ENCODE results near the gene GPR32. TPM values are rescaled to one million over a fixed set of nuclear protein-coding genes. Genes with fewer than 3 reads are reported as not detected.

GPR32 gene
- total and polyA plus RNA-seq, 2 of the 8 experiments (the other 6 are each of a cell fraction or from before 2014, with no cell fraction given), result not detected

GRCh38 chr19:50785329-50785728, 15.1 kb downstream of the GPR32 start:
- Histone ChIP-seq H3K18ac (ENCODE audit: extremely low read depth, low read length) (no peak overlapping the region), H3K79me2 (ENCODE audit: control insufficient read depth in 1 of 2, insufficient read depth in 2 of 2, low read length in 2 of 2) (no peaks in the 10 kb centered on the region), H3K36me3 (ENCODE audit: control insufficient read depth in 2 of 4, insufficient read depth in 4 of 4, low read length in 3 of 4) (no peaks in the 10 kb centered on the region), H3K4ac (replicated peaks; ENCODE audit: insufficient read length, low read depth, low read length) (no peak overlapping the region), H3K14ac (ENCODE audit: insufficient read length) (no peak overlapping the region), H3K9me3 (ENCODE audit: insufficient read depth in 2 of 2, low read depth in 1 of 2, low read length in 1 of 2) (no peaks in the 10 kb centered on the region), H2BK12ac (ENCODE audit: low read depth, low read length) (no peak overlapping the region), H4K20me1 (replicated peaks in 1 of 2; ENCODE audit: control insufficient read depth in 1 of 2, insufficient read depth in 2 of 2, low read length in 2 of 2) (peaks cover 1 to 3% of the 10 kb centered on the region in 2 experiments), H2BK5ac (ENCODE audit: low read depth, low read length) (no peak overlapping the region), H2AK5ac (ENCODE audit: low read depth, low read length) (no peak overlapping the region), H4K8ac (ENCODE audit: extremely low read depth, insufficient read depth, low read length) (no peak overlapping the region), H2BK20ac (ENCODE audit: low read length) (no peak overlapping the region), H3K56ac (replicated peaks; ENCODE audit: insufficient read length, low read depth, low read length) (no peak overlapping the region), H3K79me1 (ENCODE audit: low read depth, low read length) (no peaks in the 10 kb centered on the region), H2BK15ac (ENCODE audit: low read length) (no peak overlapping the region), H3K4me3 (ENCODE audit: extremely low read depth in 1 of 4, insufficient read depth in 2 of 4, low read depth in 3 of 4, low read length in 4 of 4) (no peak overlapping the region), H2AFZ (ENCODE audit: low read length) (no peak overlapping the region), H2BK120ac (replicated peaks; ENCODE audit: low read depth, low read length) (no peak overlapping the region), H3K9ac (replicated peaks in 1 of 4; ENCODE audit: extremely low read depth in 1 of 4, low read depth in 3 of 4, low read length in 3 of 4) (no peak overlapping the region), H3K23ac (ENCODE audit: insufficient read length) (no peak overlapping the region), H3K27me3 (replicated peaks in 1 of 4; ENCODE audit: control insufficient read depth in 3 of 4, extremely low read depth in 1 of 4, insufficient read depth in 3 of 4, low read length in 3 of 4) (peaks cover 0 to 11% (median 5%) of the 10 kb centered on the region in 4 experiments; a peak in 3 of 7 replicates), H3K4me2 (ENCODE audit: insufficient read depth in 1 of 2, low read depth in 2 of 2, low read length in 2 of 2) (no peak overlapping the region), H3K27ac (ENCODE audit: low read depth, low read length) (no peak overlapping the region), H3K4me1 (replicated peaks in 1 of 4; ENCODE audit: control insufficient read depth in 3 of 4, insufficient read depth in 4 of 4, low read length in 3 of 4) (no peaks in the 10 kb centered on the region), H3K23me2 (ENCODE audit: low read depth, low read length) (no peaks in the 10 kb centered on the region), H4K5ac (ENCODE audit: insufficient read length, low read depth, low read length) (no peak overlapping the region), H4K91ac (replicated peaks; ENCODE audit: insufficient read length, low read length) (no peak overlapping the region)
- FAIRE-seq, result no peak
- no peak for DNase-seq (ENCODE audit: low read depth in 1 of 2, low spot score in 2 of 2)
- no peak for TF ChIP-seq TAF7 (optimal IDR thresholded peaks at IDR 0.05; ENCODE audit: borderline replicate concordance, low read depth, low read length)
- no peak for TF ChIP-seq RBBP5 (IDR thresholded peaks at IDR 0.05; ENCODE audit: borderline replicate concordance, low read depth, low read length)
- no peak for TF ChIP-seq GABPA (IDR thresholded peaks at IDR 0.05; ENCODE audit: borderline replicate concordance, insufficient read depth, low read length)
- TF ChIP-seq ASH2L (IDR thresholded peaks at IDR 0.05; ENCODE audit: low read length), result no peak
- TF ChIP-seq EP300 (IDR thresholded peaks at IDR 0.05; ENCODE audit: borderline replicate concordance in 1 of 2, low read depth in 2 of 2, low read length in 2 of 2), result no peak
- TF ChIP-seq BCL11A (IDR thresholded peaks at IDR 0.05; ENCODE audit: low read depth in 2 of 2, low read length in 2 of 2), result no peak
- TF ChIP-seq CHD2 (IDR thresholded peaks at IDR 0.05; ENCODE audit: low read length), result no peak
- no peak for TF ChIP-seq CTBP2 (IDR thresholded peaks at IDR 0.05; ENCODE audit: borderline replicate concordance, insufficient read depth, insufficient read length, low read length)
- TF ChIP-seq CHD1 (IDR thresholded peaks at IDR 0.05; ENCODE audit: low read depth, low read length), result no peak
- WGBS, 2 experiments (ENCODE audit: extremely low coverage in 1 of 2, insufficient coverage in 1 of 2, insufficient read length in 1 of 2, insufficient replicate concordance in 2 of 2, low coverage in 1 of 2, low lambda C conversion rate in 2 of 2, missing lambda C conversion rate in 1 of 2), result 83% methylated on average over 12 of the region's 12 CpGs; no CpG with 5 or more reads in 1 of the 2 experiments
- ChIA-PET POLR2A (ENCODE audit: partially characterized antibody) (interaction anchor here (0.8 to 9.7 kb wide), 6 partner anchors 9 to 86 kb away, joined by 3 to 110 read pairs (median 4); partner anchors contain the start of genes ACP4 and CLEC11A), CTCF (ENCODE audit: partially characterized antibody) (interaction anchor here (0.9 to 10.2 kb wide), 6 partner anchors 10 to 120 kb away, joined by 3 to 170 read pairs (median 12); partner anchors contain the start of genes CLEC11A and SHANK1)
